Measurements from ENCODE around the gene MMEL1.

MMEL1 gene

DNA sequence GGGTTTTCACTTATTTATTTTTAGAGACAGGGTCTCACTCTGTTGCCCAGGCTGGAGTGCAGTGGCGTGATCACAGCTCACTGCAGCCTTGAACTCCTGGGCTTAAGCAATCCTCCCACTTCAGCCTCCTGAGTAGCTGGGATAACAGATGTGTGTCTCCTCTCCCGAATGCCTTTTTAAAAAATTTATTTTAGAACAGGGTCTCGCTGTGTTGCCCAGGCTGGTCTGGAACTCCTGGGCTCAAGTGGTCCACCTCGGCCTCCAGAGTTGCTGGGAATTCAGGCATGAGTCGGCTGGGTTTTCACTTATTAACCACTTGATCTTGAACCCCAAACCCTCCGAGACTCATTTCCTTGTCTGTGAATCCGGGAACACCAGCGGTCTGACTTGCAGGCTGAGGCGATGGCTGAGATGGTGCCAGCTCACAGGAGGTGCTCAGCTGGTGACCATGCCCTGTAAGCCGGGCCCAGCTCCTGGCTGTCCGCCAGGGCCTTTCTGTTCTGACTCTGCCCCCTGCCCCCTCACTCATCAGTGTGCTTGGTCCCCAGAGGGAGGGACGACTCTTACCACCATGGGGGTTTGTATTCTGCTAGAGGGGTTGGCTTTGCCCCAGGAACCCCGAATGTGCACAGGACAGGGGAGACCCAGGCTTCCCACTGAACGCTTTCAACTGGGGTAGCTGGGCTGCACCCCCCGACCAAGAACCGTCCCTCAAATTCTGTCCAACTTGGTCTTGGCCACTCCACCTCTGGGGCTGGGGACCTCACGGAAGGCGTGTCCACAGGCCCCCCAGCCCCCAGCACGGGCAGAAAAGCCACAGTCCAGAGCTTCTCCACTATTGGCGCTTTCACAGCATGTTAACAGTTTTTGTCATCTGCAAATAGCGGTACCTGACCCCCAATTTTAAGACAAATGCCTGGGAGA lies 22.5 kb downstream of the MMEL1 start:
- H3K4me3 ChIP-seq (ENCODE audit: control insufficient read depth, low read depth, low read length) = no peak overlapping the region
- DNase-seq (ENCODE audit: low read depth) = no peak
- TF ChIP-seq CTCF (conservative IDR thresholded peaks at IDR 0.05; ENCODE audit: control insufficient read depth, insufficient read depth, low read depth, low read length) = no peak

DNA sequence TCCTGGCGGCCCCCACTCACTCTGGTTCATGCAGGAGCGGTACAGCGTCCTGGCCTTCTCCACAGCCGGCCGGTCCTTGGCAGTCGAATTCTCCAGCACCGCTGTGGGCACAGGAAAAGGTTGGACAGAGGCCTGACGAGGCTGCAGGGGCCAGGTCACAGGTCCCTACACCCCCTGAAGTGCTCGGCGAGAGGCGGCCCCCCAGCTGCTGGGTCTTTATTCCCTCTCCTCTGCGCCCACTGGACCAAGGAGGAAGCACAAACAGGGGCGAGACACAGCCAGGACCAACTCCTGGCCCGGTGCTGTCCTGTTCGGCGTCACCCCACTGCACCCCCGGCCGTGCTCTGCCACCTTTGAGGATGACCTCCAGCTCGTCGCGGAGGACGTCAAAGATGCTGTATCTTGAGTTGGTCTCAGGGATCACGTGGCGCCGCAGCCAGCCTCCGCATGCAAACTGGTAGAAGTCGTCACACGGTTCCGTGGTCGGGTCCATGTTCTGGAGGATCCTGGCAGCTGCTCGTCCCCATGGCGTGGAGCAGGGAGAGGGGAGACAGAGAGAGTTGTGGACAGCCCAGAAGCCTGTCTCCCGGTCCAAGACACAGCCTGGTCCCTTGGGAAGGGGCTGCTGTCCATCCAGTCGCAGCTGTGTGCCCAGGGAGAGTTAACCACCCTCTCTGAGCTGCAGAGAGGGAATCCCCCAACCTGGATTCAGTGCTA lies 23.3 kb downstream of the MMEL1 start:
- H3K4me3 ChIP-seq (ENCODE audit: control insufficient read depth, low read depth, low read length) = no peak overlapping the region
- no peak for DNase-seq (ENCODE audit: low read depth)
- no peak for TF ChIP-seq CTCF (conservative IDR thresholded peaks at IDR 0.05; ENCODE audit: control insufficient read depth, insufficient read depth, low read depth, low read length)

- H3K4me3 ChIP-seq (ENCODE audit: control insufficient read depth, low read depth, low read length) = no peak overlapping the region
- TF ChIP-seq CTCF (conservative IDR thresholded peaks at IDR 0.05; ENCODE audit: control insufficient read depth, insufficient read depth, low read depth, low read length) = no peak
- no peak for DNase-seq (ENCODE audit: low read depth)
Observed at GRCh38 chr1:2607641-2608091, 25.1 kb downstream of the MMEL1 start.

- H3K4me3 ChIP-seq (ENCODE audit: control insufficient read depth, low read depth, low read length) = no peak overlapping the region
- no peak for TF ChIP-seq CTCF (conservative IDR thresholded peaks at IDR 0.05; ENCODE audit: control insufficient read depth, insufficient read depth, low read depth, low read length)
- DNase-seq (ENCODE audit: low read depth) = no peak
Observed at GRCh38 chr1:2606881-2607621, 25.8 kb downstream of the MMEL1 start.

DNA sequence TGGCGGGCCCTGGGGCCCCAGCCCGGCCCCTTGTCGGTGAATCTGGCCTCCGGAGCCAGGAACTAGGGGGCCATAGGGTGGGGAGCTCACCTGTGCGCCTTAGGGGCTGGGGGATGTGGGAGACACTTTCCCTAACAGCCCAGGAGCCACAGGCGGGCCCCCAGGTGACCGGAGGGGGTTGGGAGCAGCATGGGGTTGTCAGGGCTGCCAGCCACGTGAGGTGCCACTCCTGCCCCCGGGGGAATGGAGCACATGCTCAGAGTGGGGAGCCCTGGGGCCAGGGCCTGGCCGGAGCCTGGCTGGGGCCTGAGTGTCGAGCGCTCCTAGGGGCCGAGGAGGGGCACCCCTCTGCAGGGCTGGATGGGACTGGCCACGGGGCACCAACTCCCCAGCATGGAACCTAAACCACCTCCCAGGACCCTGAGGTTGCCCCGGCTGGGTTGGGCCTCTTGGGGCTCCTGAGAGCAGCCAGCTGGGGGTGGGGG lies 26.4 kb downstream of the MMEL1 start:
- TF ChIP-seq CTCF (conservative IDR thresholded peaks at IDR 0.05; ENCODE audit: control insufficient read depth, insufficient read depth, low read depth, low read length) = no peak
- no peak overlapping the region for H3K4me3 ChIP-seq (ENCODE audit: control insufficient read depth, low read depth, low read length)
- DNase-seq (ENCODE audit: low read depth) = no peak
